ENCODE results near the gene CPD.
A peak's percentile ranks its signal among the peaks of the same experiment; 100 is the strongest.
"Not testable (repeated sequence)": the region's sequence is repeated elsewhere in the genome, so short reads cannot be mapped to it uniquely, and the experiment has no call there.

CPD gene

GRCh38 chr17:30443721-30444120 is 65.0 kb downstream of the CPD start:
- no peak for DNase-seq

- DNase-seq, result not testable (repeated sequence)
Observed at GRCh38 chr17:30446640-30447039, 67.9 kb downstream of the CPD start.

GRCh38 chr17:30449480-30449879 is 70.8 kb downstream of the CPD start:
- DNase-seq, result no peak

DNA sequence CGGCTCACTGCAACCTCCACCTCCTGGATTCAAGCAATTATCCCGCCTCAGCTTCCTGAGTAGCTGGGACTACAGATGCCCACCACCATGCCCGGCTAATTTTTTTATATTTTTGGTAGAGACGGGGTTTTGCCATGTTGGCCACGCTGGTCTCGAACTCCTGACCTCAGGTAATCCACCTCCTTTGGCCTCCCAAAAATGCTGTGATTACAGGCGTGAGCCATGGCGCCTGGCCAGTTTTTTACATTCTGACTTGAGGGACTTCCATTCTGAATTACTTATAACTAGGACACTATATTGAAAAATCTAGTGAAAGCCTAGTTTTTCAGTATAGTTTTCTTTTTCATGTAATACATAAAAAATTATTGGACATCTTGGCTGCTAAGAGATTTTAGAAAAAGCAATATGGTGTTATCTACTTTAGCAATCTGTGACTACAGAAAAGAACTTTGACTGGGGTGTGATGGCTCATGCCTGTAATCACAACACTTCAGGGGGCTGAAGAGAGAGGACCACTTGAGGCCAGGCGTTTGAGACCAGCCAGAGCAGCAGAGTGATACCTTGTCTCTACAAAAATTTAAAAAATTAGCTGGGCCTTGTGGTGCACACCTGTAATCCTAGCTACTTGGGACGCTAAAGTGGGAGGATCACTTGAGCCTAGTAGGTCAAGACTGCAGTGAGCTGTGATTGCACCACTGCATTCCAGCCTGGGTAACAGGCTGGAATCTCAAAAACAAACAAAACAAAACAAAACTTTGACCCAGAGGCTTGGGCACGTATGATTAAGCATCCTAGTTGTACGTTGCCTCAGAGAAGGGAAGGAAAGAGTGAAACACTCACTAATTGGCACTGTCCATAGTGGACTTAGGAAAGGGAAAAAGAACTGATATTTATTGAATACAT is 71.6 kb downstream of the CPD start:
- no peak for DNase-seq

DNA sequence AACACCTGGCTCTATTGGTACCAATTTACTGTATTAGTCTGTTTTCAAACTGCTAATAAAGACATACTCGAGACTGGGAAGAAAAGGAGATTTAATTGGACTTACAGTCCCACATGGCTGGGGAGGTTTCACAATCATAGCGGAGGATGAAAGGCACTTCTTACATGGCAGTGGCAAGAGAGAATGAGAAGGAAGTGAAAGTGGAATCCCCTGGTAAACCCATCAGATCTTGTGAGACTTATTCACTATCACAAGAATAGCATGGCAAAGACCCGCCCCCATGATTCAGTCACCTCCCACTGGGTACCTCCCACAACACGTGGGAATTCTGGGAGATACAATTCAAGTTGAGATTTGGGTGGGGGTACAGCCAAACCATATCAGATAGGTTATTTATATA is 75.9 kb downstream of the CPD start:
- DNase-seq, result no peak

GRCh38 chr17:30458371-30458770 is 79.6 kb downstream of the CPD start:
- DNase-seq, result no peak

DNA sequence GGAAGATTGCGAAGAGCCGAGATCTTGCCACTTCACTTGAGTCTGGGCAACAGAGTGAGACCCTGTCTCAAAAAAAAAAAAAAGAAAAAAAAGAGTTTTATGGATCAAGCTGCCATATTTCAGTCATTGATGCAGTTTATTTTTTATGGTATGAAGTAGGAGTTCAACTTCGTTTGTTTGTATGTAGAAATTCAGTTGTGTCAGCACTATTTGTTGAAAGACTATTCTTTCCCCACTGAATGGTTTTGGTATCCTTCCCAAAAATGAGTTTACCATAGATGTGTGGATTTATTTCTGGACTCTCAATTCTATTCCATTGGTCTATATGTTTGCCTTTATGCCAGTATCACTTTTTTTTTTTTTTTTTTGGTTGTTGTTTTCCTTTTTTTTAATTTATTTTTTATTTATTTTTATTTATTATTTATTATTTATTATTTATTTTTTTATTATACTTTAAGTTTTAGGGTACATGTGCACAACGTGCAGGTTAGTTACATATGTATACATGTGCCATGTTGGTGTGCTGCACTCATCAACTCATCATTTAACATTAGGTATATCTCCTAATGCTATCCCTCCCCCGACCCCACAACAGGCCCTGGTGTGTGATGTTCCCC is 80.2 kb downstream of the CPD start:
- not testable (repeated sequence) for DNase-seq

DNA sequence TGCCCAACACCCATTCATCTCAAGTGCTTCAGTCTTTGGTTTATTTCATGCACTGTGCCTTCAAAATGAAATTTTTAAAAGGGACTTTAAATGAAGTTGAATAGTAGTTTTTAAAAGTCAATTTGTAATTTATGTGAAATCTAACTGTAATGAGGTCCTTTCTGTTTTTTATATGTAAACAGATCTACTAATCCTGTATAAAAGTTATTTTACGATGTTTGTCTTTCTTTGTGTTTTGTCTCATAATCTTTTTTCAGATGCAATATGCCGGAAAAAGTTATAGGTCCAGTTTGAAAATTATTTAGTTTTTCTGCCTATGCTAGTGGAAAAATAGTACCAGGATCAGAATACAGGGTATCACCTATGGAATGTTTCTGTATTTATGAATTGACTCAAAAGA is 89.7 kb downstream of the CPD start:
- DNase-seq, result no peak

GRCh38 chr17:30472238-30472890 is 93.6 kb downstream of the CPD start:
- no peak for DNase-seq

DNA sequence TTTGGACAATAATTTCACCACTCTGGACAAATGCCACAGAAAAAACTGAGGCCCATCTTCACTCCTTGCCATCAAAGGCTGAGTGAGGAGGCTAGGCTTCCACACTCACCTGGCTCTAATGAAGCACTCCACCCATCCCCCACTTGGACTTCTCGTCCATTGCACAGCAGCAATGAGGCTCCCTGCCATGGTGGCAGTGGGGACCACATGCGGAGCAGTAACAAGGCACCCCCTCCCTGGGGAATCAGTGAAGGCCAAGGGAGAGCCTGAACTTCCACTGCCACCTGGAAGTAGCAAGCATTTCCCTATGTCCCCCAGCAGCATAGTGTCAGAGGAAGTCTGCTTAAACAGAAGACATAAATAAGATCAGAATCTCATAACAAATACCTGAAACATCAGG is 96.5 kb downstream of the CPD start:
- no peak for DNase-seq

- DNase-seq, result no peak
Observed at GRCh38 chr17:30476726-30477082, 98.0 kb downstream of the CPD start.

DNA sequence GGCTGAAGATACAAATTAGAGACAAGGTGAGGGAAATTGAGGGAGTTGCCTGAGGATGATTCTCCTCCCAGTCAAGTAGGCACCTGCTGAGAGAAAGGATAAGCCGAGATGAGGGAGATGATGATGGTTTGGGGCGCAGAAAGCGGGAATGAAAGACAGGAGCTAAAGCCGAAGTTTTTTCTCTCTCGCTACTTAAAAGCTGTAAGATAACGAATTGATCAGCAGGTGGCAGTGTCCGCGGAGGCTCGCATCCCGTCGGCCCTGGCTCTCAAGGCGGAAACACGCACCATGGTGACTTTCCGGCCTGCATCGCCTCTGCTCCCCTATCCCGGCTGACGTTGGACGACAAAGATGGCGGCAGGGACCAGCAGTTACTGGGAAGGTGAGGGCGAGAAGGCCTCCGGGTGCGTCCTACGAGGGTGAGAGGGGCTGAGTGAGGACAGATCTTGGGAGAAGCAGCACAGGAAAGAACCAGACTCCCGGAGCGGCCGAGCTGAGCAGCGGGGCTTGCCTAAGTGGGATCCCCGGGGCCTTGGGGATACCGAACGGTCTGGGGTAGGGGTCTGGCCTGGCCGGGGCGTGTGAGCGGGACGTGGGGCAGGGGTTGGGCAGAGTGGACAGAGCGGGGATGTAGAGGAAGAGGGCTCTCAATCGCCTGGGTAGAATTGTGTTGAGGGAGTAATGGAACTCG is 98.5 kb downstream of the CPD start, which contains the start of gene GOSR1:
TSS of gene GOSR1 (plus strand) at position 326 of the 691 bp plus-strand sequence. CDS start at position 352, 26 bp downstream.
- DNase-seq, result peak; percentile 92

DNA sequence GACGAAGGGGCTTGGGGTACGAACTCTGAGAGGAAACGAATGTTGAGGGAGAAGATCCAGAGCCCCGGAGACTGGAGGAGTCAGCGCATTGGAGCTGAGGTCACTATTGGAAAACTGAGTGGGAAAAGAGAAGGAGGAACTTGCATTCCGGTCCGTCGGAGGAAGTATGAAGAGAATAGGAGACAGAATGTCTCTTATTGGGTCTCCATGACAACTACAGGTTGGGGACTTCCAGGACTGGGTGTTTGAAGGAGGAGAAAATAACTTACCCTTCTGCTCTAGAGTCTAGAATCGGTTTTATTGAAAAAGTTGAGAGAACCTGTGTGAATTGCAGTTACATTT is 99.0 kb downstream of the CPD start:
- no peak for DNase-seq

- DNase-seq, result no peak
Observed at GRCh38 chr17:30482555-30482954, 103.8 kb downstream of the CPD start.

DNA sequence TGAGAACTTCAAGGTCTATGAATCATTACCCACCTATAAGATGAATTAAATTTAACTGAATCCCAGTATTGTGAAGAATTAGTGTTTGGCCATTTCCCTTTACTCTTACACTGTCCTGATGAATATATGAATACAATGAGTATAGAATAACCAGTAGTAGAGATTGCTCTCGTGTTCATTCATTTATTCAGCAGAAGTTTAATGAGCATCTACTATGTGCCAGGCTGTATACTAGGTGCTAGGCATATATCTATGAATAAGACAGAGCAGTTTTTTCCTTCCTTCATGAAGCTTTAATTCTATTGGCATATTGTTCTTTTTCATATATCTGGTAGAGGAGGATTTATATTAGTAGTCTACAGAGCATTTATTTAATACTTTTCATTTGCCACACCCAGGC is 104.4 kb downstream of the CPD start:
- DNase-seq, result no peak

DNA sequence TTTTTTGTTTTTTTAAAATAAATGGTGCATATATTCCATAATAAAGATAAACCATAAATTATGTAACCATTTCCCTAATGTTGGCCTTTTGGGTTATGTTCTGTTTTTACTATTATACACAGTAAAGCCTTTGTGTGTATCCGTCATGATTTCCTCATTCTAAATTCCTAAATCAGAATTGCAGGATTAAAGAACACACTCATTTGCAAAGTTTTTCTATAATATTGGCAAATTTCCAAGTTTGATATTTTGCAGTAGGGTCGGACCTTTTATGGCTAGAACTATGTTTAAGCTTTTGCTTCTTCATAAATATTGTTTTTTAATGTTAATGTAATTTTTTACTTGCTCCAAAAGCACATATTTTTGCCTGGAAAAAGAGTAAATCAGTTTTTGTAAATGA is 115.1 kb downstream of the CPD start:
- no peak for DNase-seq

- DNase-seq, result no peak
Observed at GRCh38 chr17:30495586-30495985, 116.9 kb downstream of the CPD start.

DNA sequence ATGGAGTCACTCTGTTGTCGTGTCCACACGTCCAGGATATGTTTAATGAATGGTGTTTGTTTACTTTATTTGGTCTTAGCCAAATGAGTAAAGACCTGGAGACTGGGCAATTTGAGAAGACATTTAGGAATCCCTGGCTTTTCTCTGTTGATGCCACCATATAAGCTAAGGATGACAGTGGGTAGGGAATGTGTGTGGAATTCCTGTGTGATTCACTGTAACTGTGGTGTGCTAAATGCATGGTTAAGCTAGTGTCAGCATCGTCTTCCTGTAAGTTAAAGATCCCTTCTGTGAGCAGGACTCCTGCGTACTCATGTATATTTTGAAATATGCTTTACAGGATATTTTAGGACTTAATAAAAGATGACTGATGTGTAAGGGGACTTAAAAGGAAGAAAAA is 124.8 kb downstream of the CPD start:
- no peak for DNase-seq

- DNase-seq, result no peak
Observed at GRCh38 chr17:30505868-30506417, 127.2 kb downstream of the CPD start.

GRCh38 chr17:30506481-30506880 is 127.8 kb downstream of the CPD start:
- DNase-seq, result no peak

- no peak for DNase-seq
Observed at GRCh38 chr17:30513346-30513745, 134.6 kb downstream of the CPD start.

- no peak for DNase-seq
Observed at GRCh38 chr17:30514895-30515596, 136.3 kb downstream of the CPD start.
